GM13977 (cell line): ENCODE measurements around the gene ABCB6.

ENCODE experiments used
- DNase-seq: peaks from one replicate; pipeline ENCODE4 v3.0.0; 2012; ENCODE audit warnings: low spot score
- in situ Hi-C: fragments of 300-500 bp; cut with MboI; formaldehyde crosslinking; loops from one replicate; pipeline ENCODE4 v1.12.0; 2022; ENCODE audit warnings: low sequenced_read_pairs, low pct_unique_long_range_greater_than_20kb, mixed read lengths, inconsistent platforms; ENCODE audit not compliant: unreplicated experiment
- TF ChIP-seq, protein P1 (sequence below): IDR thresholded peaks from 2 replicates; pipeline ENCODE4 v1.5.1; 2012; ENCODE audit warnings: mild to moderate bottlenecking, control low read depth; ENCODE audit not compliant: insufficient read depth; ENCODE audit errors: extremely low read depth, missing control alignments

The ABCB6 gene

GRCh38 chr2:219182331-219183150 lies 36.2 kb downstream of the ABCB6 start:
- in situ Hi-C loops: no loop called here
- TF ChIP-seq, protein P1, sequence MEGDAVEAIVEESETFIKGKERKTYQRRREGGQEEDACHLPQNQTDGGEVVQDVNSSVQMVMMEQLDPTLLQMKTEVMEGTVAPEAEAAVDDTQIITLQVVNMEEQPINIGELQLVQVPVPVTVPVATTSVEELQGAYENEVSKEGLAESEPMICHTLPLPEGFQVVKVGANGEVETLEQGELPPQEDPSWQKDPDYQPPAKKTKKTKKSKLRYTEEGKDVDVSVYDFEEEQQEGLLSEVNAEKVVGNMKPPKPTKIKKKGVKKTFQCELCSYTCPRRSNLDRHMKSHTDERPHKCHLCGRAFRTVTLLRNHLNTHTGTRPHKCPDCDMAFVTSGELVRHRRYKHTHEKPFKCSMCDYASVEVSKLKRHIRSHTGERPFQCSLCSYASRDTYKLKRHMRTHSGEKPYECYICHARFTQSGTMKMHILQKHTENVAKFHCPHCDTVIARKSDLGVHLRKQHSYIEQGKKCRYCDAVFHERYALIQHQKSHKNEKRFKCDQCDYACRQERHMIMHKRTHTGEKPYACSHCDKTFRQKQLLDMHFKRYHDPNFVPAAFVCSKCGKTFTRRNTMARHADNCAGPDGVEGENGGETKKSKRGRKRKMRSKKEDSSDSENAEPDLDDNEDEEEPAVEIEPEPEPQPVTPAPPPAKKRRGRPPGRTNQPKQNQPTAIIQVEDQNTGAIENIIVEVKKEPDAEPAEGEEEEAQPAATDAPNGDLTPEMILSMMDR: no peak
- DNase-seq: no peak

DNA sequence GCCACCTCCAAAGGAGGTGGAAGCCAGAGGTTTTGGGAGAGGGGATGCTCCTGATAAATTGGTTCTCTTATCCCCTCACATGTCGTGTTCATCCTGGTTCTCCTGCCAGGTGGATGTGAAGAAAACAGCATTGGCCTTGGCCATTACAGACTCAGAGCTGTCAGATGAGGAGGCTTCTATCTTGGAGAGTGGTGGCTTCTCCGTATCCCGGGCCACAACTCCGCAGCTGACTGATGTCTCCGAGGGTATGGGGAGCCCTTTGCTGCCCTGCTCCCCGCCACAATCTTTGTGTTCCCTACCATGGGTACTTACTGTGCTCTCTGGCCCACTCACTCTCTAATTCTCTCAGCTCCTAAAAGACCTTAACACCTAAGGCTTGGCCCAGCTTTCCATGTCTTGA lies 37.2 kb downstream of the ABCB6 start:
- in situ Hi-C loops: no loop called here
- no peak for DNase-seq
- TF ChIP-seq, protein P1: no peak

DNA sequence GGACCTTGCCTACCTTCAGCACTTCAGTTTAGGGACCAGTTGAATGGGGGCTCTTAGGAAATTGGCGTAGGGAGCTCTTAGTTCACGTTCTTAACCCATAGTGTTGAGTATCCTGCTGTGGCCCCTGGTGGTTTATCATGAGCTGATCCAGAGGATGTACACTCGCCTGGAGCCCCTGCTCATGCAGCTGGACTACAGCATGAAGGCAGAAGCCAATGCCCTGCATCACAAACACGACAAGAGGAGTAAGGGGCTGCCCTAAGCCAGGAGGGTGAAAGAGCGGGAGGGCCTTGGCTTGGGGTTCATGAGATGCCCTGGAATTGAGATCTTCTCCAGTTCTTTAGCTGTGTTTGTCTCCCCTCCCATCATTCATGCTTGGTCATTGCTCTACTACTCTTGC lies 37.8 kb downstream of the ABCB6 start:
- in situ Hi-C loops: no loop called here
- no peak for DNase-seq
- TF ChIP-seq, protein P1: no peak

DNA sequence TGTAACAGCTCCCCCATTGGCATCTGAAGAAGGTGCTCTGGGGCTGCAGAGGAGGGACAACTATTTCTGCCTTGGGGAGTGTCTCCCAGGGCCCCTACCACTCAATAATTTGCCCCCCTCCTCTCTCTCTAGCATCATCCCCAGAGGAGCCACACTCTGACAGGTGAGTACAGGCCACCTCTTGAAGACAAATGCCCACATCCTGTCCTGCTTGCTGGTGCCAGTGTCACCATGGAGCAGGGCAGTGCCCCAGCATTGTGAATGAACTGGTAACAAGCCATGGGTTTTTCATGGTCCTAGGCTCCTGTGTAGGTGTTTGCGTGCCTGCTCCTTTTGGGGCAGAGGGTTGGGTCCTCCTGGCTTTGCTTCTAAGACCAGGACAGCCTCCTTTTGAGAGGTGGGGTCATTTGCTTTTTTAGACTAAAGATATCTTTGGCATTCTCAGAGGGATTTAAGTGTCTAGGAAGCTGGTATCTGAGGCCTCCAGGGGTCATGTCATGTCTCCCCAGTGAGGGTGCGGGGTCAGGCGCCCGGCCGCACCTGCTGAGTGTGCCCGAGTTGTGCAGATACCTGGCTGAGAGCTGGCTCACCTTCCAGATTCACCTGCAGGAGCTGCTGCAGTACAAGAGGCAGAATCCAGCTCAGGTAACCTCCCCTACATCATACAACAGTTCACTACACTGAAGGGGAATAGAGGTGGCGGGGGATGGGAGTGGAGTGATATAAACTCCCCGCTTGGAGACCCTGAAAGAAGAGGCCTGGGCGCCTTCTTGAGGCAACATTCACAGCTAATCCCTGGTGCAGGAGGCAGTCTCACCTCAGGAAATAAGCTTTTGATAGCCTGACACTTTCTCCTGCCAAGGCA lies 38.9 kb downstream of the ABCB6 start:
- in situ Hi-C loops: loop anchor here (10.0 kb wide), 1 partner anchor 115 kb away; no protein-coding TSS in a partner anchor
- TF ChIP-seq, protein P1: no peak

DNA sequence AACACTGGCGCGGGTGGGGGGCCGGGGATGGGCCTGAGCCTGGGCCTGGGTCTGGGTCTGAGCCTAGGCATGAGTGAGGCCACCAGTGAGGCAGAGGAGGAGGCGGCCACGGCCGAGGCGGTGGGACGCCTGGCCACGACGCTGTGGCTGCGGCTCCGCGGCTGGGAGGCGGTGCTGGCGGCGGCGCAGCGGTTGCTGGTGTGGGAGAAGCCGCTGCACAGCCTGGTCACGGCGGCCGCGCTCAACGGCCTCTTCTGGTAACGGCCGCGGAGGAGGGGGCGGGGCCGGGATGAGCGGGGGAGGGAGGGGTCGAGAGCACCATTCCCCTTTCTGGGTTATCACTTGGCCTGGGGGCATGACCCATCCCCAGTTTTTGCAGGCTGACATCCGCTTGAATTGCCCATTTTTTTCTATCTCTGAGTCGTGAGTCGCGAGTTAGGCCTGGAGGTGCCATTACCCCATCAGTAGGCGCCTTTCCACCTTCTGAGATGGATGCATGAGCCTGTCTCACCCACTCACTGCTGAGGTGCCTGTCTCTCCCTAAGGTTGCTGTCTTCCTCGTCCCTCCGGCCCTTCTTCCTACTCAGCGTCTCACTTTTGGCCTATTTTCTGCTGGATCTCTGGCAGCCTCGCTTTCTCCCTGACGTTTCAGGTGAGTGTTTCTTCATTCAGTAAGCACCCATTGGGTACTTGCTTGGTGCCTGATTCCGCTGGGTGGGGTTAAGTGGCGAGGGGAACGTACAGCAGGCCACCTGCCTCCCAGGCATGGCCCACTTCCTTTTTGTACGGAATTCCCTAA lies 40.2 kb downstream of the ABCB6 start:
- peak; percentile 48 for DNase-seq
- in situ Hi-C loops: loop anchor here (10.0 kb wide), 1 partner anchor 116 kb away; no protein-coding TSS in a partner anchor
- TF ChIP-seq, protein P1: no peak

More for the DNA sequence above, 38.9 kb downstream of the ABCB6 start:
- DNase-seq: no peak
